ENCODE measurements around the gene RBM38.

Gene RBM38

DNA sequence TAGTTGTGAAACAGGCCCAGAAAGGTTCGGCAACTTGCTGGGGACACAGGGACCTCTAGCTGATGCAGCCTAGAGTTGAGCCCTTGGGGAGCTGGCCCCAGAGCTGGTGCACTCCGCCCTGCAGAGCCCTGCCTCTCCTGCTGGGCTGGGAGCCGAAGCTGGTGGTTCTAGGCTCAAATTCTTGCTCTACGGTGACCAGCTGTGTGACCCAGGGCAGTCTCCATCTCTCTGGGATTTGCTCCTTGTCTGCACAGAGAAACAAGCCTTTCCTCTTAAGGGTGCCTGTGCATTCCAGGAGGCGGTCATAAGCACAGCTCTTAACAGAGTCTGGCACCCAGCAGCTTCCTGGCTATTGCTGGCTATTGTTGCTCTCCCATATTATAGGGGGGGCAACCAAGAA is 47.4 kb downstream of the RBM38 start:
- DNase-seq = no peak

DNA sequence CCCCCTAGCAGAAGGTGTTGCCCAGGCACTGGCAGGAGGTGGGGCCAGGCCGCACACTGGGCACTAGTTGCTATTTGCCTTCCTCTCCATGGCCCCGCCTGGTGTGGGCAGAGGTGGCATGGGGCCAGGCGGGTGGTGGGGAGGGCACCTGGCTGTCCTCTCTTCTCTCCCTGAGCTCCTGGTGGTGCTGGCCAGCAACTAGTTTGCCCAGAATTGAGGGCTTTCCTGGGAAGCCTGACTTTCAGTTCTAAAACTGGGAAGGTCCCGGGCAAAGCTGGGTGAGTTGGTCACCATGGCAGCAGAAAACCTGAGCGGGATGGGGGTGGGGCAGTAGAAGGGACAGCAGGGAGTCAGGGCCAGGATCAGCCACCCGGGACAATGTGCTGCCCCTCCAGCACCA is 48.2 kb downstream of the RBM38 start:
- DNase-seq = no peak

GRCh38 chr20:57439993-57440392 is 48.8 kb downstream of the RBM38 start:
- no peak for DNase-seq

- DNase-seq = no peak
These were observed 49.7 kb downstream of the RBM38 start for GRCh38 chr20:57440678-57441509.

DNA sequence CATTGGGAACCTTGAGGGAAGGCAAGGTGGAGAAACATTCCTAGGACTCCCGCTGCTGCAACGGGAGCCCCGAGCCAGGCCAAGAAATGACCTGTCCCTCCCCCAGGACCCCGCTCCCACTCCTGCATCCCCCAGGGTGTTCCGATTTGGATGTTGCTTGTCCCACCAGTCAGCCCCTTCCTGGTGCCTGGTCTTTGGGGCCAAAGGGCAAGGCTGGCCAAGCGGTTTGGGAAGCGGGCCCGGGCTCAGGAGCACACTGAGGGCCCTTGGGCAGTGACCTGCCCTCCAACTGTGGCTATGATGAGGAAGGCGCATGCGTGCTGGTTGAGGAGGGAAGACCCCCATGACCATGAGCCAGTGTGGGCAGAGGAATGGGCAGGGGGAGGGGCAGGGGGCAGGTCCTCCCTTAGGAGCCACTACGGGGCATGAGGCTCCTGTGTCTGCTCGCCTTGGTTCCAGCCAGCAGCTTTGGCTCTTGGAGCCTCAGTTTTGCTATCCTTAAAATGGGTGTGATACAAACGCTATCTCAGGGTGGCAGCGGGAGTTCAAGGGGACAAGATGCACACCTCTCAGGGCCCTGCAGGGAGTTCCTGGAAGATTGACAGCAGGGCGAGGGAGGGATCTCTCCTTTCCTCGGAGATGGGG is 50.4 kb downstream of the RBM38 start:
- no peak for DNase-seq

DNA sequence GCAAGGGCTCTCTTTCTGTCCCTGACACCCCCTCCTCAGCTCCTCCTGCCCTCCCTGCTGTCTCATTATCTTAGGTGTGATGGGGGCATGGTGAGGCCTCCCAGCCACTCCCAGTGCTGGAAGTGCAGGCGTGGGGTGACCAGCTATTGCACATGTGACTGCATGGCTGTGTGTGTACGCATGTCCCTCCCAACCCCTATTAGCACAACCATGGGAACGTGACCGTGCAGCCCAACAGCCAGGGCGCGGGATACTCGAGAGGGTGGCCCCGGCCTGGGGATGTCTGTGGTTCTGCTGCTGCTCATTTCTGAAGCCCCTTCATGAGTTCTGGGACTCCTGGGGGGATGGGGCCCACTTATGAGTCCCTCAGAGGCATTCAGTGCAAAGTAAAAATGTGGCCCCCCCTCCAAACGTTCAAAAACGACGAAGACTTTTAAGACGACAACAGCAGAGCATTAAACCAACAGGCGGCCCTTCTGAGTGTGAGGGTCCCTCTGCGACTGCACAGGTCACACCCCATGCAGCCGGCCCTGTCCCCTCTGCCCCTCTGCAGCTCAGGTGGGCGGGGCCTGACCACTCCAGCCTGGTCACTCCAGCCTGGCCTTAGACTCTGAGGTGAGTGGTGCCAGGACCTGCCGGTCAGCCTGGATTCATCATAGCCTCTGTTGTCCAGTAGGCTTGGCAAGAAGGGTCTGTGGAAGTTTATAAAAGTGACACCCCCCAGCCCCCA is 51.1 kb downstream of the RBM38 start:
- DNase-seq = no peak

DNA sequence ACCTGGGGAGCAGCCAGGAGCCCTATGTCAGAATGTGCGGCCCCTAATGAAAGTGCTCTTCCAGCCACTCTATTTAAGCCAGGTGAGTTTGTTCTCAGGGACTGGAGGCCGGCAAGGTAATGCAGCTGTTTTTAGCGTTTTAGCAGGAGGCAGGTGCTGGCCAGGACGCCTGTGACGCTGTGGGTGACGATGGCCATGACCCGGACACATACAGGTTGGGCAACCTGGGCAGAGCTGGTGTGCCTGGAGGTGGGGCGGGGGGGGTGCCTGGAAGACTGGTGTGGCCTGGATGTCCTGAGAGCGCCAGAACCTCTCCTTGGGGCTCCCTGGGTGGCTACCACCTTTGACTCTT is 51.7 kb downstream of the RBM38 start:
- no peak for DNase-seq

- no peak for DNase-seq
These were observed 52.4 kb downstream of the RBM38 start for GRCh38 chr20:57443349-57444265.

DNA sequence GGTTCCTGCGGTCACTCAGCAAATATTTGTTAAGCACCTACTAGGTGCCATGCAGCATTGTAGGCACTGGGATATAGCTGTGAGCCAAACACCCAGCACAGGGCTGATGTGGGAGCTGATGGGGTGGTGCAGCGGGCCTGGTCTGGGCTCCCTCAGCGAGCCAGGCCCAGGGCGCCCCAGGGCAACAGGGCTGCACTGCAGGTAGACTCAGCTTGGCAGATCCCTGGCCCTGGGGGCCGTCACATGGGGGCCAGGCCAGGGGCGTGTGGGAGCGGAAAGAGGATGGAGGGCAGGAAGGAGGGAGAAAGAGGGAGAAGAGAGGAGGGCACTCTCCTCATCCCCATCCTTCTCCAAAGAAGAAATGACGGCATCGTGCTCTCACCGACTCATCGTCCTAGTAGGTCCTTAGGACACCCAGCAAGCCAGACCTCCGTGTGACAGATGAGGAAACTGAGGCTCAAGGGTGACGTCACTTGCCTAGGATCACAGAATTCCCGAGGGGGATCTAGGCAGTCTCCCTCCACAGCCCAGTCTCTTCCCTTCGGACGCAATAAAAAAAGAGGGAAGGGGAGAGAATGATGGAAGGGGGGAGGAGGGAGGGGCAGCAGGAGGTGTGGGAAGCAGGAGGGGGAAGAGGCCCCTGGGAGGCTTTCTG is 53.3 kb downstream of the RBM38 start:
- DNase-seq = no peak

- DNase-seq = no peak
These were observed 54.1 kb downstream of the RBM38 start for GRCh38 chr20:57445298-57445697.

DNA sequence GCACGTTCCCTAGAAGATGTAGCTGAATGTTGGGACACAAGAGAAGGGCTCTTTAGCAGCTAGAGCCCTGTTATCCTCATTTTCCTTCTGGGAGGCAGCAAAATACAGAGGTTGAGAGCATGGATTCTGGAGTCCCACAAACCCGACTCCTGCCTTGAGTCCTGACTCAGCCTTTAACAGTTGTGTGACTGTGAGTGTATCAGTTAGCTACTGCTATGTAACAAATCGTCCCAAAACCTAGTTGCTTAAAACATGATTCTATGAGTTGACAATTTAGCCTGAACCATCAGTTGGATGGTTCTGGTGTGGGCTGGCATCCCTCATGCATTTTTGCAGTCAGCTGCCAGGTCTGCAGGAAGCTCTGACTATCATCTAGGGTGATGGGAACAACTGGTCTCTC is 54.6 kb downstream of the RBM38 start:
- DNase-seq = no peak

GRCh38 chr20:57448764-57449354 is 57.7 kb downstream of the RBM38 start:
- no peak for DNase-seq

DNA sequence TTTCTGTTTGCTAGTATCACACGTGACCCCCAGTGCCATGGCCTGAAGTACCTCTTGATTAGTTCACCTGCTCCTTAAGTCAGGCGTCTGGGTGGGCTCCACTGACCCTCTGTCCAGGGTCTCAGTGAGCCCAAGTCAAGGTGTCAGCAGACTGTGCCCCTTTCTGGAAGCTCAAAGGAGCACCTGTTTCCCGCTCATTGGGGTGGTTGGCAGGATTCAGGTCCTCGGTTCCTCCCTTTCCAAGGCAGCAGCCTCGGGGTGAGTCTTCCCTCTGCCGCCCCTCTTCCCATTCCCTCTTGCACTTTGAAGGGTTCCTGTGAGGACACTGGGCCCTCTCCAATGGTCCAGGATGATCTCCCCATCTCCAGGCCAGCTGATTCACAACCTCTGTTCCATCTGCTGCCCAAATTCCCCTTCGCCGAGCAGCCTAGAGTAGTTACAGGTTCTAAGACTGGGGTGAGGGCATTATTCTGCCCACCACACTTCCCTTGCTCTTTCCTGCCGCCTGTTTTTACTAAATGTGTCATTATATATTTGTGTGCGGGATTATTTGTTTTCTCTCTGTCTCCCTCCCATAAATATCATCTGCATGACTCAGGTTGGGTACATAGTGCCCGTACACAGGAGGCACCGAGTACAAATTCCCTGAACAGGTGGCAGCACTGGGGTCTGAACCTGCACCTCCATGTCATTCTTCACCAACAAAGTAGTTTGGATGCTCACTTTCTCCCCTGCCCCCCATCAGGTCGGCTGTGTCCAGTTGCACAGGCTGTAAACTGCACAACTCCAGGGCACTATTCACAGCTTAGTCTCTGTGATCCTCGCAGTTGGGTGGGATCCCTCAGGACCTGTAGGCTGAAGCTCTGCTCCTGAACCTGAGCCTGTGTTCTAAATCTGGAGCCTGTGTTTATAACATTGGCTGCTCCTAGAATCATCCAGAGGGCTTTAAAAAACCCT is 58.5 kb downstream of the RBM38 start:
- DNase-seq = no peak

DNA sequence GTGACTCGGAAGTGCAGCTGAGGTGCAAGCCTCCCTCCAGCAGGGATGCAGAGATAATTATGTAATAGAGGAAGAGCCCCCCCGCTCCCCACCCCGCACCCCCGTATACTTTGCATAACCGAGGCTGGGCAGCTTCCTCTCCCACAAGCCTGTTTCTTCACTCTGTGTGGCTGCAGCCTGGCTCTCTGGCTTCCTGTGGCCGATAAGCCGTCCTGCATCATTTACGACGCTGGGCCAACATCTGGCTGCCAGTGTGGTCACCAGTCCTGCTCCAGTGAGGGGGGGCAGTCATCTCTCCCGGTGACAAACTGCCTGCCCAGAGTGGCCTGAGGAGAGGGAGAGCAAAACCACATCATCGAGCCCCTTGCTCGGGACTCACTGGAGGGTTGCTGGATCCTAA is 59.2 kb downstream of the RBM38 start:
- no peak for DNase-seq

DNA sequence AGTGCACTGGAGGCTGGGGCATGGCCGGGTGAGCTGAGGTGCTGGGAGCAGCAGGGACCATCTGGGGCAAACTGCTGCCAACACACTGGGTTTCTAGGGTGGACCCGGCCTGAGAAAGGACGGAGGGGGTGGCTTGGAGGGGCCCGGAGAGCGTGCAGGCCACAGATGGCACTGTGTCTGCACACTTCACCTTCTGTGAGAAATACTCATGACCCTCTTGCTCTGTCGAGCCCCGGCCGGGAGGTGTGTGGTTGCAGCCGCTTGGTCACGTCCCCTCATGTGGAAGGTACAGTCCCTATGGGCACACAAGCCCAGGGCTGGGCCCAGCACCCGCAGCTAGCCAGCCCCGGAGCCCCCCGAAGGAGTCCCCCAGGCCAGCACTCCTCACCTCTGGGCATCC is 59.7 kb downstream of the RBM38 start:
- DNase-seq = no peak

- DNase-seq = no peak
These were observed 60.2 kb downstream of the RBM38 start for GRCh38 chr20:57451431-57451794.

- no peak for DNase-seq
These were observed 60.8 kb downstream of the RBM38 start for GRCh38 chr20:57451795-57452661.

GRCh38 chr20:57455386-57455785 is 64.2 kb downstream of the RBM38 start:
- DNase-seq = no peak

- no peak for DNase-seq
These were observed 64.9 kb downstream of the RBM38 start for GRCh38 chr20:57456116-57456515.

All from activated gamma-delta T cell treated with Interleukin-2 at 50 U/mL for 16 hours (primary cell).